HG03025 (cell line): ENCODE measurements around the gene INSM2.
A peak's percentile ranks its signal among the peaks of the same experiment; 100 is the strongest.

Experiments used
- ATAC-seq: cut with Tn5 transposase; IDR thresholded peaks from one replicate; pipeline ENCODE4 v1.9.1; 2021; ENCODE audit warnings: mild to moderate bottlenecking, moderate library complexity; ENCODE audit not compliant: unreplicated experiment, low FRiP score

Gene INSM2, protein sequence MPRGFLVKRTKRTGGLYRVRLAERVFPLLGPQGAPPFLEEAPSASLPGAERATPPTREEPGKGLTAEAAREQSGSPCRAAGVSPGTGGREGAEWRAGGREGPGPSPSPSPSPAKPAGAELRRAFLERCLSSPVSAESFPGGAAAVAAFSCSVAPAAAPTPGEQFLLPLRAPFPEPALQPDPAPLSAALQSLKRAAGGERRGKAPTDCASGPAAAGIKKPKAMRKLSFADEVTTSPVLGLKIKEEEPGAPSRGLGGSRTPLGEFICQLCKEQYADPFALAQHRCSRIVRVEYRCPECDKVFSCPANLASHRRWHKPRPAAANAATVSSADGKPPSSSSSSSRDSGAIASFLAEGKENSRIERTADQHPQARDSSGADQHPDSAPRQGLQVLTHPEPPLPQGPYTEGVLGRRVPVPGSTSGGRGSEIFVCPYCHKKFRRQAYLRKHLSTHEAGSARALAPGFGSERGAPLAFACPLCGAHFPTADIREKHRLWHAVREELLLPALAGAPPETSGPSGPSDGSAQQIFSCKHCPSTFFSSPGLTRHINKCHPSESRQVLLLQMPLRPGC

DNA sequence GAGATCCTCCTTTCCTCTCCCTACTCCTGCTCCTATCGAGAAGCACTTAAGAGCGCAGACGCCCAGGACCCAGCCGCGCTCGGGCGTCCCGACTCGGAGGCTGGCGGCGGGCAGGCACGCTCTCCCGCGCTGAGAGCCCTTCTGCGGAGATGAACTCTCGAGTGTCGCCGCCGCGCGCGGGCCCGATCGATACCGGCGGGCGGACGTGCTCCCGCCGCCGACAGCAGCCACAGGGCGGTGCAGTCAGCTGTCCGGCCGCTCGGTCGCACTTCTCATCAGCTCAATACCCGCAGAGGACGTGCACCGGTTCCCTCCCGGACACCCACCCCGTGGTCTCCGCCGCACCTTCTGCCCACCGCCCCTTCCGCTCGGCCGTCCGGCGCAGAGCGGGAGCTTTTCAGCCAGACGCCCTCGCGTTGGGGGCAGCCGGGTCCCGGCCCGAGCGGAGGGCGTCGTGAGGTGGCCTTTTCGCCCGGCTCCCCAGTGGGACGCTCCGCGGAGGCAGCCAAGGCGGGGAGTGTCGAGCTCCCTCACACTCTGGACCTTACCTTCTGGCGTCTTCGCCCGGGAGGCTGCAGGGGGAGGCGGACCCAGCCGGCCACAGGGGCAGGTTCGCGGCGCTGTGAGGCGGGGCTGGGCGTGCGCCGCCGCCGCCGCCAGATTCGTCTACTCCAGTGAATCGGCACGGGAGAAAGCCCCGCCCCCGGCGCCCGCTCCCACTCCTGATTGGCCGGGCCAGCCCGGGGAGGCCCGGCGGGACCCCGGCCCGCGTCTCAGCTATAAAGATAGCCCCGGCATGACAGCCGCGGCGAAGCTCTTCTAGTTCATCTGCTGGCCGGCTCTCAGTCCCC is at the start of gene INSM2:
Gene INSM2, plus strand, starts transcription at position 808 of the 851 bp plus-strand sequence. CDS start 89 bp downstream, outside the sequence.
- ATAC-seq, result peak; percentile 62

DNA sequence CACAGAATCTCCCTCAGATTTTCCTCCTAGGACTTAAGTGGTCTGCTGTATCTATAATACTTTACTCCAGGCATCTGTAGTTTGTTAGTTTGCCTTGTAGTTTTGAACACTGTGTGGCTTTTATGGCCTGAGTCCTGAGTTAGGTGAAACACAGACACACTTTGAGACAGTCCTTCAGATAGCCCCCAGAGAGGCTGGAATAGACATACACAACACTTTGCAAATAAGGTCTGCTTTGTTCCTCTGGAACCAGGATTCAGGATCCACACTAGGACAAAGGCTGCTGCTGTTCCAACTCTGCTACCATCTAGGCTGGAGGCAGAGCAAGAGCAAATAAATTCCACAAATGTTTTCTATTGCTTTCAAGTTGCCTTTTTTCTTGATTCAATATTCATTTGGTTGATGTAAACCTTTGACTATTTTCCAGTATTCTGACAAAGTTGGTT is 41.4 kb upstream of the INSM2 start:
- ATAC-seq, result no peak

DNA sequence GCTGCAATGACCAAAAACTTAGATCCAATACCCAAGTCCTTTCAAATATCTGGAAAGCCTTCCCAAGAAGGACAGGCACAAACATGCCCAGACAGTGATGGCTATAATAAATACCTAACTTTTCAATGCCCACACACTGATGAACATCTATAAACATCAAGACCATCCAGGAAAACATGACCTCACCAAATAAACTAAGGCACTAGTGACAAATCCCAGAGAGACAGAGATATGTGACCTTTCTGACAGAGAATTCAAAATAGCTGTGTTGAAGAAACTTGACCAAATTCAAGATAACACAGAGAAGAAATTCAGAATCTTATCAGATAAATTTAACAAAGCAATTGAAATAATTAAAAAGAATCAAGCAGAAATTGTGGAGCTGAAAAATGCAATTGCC is 38.7 kb upstream of the INSM2 start:
- no peak for ATAC-seq

DNA sequence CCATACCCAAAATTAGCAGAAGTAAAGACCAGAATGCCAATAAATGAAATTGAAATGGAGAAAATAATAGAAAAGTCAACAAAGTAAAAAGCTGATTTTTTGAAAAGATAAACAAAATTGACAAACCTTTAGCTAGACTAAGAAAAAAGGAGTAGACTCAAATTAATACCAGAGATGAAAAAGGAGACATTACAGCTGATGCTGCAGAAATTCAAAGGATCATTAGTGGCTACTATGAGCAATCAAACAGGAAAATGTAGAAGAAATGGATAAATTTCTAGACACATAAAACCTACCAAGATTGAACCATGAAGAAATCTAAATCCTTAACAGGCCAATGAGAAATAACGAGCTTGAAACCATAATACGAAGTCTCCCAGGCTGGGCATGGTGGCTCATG is 34.8 kb upstream of the INSM2 start:
- no peak for ATAC-seq

DNA sequence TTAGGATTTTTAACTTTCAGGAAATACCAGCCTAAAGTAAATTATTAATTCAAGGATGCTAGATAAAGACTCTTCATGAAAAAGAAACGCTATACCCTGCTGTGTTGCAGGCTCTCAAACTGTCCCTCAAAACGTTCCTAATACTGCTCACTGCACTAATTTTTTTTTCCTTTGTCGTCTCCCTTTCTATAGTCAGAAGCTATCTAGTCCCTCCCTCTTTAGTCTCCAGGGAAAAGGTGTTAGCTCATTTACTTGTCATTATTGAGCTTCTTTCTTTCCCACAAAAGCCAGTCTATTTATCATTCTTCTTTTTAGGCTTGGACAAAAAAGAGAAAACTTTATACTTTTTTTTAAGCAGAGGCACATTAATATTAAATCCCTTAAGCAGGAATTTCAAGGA is 30.3 kb upstream of the INSM2 start:
- no peak for ATAC-seq

DNA sequence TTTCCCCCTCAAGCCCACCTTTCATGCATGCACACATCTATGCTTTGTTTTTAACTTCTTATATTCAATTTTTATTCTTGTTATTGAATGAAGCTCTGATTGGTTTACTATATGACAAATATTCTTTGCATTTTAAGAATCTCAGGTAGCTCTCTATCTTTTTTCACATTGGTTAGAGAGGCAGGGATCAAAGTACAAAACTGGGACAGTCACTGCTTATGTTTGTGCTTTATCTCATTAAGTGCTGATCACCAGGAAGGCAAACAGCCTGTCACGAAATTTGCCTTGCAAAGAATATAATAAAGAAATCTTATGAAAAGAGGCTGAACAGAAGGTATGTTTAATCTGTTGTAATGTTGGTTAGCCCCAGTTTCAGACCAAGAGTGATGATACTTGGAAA is 29.7 kb upstream of the INSM2 start:
- ATAC-seq, result no peak

DNA sequence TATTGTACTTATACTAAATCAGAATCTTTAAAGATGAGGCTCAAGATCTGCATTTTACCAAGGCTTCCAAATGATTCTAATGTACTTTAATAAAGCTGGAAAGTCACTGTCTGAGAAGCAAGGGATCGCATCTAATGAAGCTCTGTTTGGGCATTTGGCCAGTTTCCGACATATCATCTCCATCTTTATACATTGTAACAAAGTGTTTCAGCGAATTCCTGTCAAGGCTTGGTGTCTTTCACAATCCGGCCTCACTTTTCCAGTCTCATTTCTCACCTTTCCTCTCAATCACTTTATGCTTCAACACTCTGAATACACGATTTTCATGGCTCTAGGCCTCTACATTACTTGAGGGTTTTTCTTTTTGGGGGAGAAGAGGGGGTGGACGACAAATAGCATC is 27.5 kb upstream of the INSM2 start:
- ATAC-seq, result no peak

DNA sequence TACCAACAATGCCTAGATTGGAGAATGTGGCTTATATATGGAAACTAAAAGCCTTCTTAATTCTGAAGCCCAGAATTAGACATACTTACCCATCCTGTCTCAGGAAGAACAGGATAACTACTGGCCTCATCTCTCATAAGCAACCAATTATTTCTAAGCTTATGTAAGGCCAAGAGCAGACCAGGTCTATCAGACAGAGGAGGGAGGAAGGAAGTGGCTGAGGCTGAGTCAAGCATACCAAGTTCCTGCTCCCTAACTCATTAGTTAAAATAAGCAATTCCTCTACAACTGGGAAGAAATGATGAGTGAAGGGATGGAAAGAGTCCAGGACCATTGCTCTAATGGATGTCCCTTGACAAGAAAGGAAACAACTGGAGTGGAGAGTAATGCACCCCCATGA is 27.0 kb upstream of the INSM2 start:
- ATAC-seq, result no peak

DNA sequence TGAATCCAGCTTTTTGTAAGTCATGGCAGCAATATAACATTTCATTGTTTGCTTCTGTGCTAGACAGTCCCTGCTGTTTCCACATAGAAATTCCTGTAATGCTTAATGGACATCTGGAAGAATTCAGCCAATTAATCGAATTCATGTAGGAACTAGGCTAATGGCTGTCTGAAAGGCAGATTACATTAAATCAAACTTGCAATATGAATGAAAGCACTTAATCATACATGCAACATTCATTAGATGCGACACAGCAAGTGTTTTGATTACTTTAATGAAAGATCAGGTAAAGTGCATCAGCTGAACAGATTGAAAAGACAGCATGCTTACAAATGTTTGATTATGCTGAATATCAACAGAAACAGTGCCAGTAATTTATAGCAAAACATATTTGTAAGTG is 24.1 kb upstream of the INSM2 start:
- no peak for ATAC-seq

DNA sequence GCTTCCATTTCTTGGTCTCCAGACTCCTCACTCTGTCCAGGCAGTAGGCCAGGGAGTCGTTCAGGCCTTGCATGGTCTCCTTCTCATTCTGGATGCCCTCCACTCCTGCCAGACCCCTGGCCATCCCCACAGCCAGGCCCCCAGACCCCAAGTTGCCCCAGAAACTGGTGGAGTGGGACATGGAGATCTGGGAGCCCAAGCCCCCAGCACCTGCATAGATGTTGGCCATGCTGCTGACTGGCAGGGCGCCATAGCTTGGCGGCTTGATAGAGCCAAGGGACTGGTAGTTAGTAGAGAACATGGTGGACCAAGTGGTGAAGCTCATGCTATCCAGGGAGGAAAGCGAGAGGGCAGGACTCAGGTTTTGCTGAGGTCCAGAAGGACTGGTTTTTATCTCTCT is 21.2 kb upstream of the INSM2 start:
- no peak for ATAC-seq

DNA sequence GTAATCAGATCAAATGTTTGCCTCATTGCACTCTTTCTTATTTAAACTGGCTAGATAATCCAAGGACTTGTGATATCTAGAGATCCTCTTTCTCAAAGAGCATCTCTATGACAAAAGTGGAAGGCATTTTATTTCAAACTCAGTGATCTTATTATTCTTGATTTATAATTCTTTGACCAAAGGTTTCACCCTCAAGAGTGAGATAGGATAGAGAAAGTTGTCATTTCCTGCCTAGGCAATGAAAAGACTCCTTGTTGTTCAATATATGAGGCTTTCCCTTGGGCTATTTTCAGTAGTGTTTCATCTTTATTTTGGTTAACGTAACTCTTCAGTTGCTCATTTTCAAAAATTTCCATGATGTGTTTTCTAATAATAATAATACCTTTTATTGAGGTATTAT is 18.0 kb upstream of the INSM2 start:
- ATAC-seq, result no peak

DNA sequence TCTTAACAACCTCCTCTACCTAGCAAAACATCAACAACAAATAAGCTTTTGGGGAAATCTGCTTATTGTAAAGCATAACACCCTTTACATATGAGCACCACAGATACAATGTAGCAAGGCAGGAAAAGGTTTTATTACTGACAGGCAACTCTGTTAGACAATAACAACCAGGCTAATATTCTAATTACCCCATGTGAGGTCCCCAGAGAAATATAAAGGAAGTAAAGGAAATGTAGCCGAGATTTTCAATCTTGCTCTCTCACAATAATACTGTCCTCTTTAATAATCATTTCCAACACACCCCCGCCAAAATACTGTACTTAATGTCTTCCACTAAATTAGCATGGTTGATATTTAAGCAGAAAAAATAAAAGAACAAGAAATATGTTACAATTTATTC is 14.0 kb upstream of the INSM2 start:
- ATAC-seq, result no peak

DNA sequence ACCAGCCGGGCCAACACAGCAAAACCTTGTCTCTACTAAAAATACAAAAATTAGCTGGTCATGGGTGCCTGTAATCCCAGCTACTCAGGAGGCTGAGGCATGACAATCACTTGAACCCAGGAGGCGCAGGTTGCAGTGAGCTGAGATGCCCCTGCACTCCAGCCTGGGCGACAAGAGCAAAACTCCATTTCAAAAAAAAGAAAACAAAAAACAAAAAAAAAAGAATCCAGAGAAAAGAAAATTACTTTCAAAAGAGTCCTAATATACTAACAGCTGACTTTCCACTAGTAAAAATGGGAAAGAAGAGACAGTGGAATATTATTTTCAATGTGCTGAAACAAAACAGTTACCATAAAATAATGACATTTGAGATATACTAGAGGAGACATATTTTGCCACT is 8.3 kb upstream of the INSM2 start:
- ATAC-seq, result no peak

DNA sequence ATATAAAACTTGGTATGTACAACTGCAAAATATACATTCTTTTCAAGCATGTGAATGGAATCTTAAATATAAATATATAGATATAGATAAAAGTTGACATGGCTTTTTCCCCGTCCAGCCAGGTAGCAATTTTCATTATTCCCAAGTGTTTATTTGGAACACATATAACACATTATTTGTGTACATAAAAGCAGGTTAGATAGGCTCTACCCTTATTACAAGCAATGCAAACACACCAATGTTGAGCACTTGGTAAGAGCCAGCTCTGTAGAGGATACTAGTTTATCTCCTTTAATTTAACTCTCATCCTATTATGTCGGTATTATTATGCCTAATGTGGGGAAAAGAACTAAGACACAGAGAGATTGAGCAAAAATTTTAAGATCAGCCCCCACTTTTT is 7.0 kb upstream of the INSM2 start:
- no peak for ATAC-seq

DNA sequence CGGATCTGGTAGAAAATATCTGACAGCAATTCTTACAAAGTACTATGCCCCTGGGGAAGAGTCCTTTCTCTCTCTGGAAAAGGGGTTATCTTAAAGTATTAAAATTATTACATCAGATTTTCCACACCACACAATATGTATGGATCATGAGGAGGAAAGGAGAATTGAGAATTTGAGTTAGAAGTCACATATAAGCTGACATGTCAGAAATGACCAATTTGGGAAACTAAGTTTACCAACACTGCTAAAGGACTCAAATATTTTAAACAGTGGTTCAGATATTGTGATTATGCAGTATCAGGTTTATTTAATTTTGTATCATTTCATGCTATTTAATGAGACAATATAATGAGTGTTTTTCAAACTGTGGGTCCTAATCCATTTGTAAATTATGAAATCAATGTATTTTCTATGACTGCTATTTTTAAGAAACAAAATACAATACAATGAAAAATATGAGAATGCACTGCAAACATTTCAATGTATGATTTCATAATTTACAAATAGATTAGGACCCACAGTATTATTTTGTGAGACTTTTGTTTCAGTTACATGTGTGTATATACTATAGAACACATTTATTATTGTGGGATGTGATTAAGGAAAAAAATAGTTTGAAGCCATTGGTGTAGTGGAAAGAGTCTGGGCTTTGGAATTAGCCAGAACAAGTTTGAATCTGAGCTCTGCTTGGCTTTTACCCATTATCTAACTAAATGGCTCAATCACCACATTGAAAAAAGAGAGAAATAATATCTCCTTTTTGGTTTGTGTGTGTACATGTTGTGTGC is 1.8 kb upstream of the INSM2 start:
- ATAC-seq, result no peak

DNA sequence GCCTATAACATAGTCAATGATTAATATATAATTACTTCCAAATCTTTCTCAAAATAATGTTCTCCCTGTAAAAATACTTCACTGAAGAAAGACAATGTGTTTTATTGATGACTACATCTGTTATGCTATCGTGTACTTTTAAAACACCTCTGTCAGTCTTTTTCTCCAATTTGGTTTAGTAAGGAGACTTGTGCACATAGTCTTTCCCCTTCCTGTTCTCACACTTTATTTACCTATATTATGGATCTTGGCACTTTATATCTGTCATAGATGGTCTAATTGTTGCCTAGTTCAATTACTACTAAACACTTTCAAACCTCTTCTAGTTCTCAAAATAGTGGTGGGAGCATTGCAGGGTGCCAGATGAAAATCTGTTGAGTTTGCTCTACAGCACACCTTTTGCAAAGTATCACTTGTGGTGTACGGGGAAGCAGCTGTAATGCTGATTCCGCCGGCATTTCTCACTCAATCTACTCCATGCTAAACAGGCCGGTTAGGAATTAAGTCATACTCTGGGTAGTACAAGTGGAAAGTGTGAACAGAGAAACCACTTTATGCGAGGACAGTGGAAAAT is 1.1 kb upstream of the INSM2 start:
- peak; percentile 3 for ATAC-seq

DNA sequence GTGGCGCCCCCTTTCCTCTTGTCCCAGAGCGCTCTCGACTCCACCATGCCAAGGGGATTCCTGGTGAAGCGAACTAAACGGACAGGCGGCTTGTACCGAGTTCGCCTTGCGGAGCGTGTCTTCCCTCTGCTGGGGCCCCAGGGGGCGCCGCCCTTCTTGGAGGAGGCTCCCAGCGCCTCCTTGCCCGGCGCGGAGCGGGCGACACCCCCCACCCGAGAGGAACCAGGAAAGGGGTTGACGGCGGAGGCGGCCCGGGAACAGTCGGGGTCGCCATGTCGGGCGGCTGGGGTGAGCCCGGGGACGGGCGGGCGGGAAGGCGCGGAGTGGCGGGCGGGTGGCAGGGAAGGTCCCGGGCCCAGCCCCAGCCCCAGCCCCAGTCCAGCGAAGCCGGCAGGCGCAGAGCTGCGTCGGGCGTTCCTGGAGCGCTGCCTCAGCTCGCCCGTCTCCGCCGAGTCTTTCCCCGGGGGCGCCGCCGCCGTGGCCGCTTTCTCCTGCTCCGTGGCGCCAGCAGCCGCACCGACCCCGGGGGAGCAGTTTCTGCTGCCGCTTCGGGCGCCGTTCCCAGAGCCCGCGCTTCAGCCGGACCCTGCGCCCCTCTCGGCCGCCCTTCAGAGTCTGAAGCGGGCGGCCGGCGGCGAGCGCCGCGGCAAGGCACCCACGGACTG is 376 bp downstream of the INSM2 start:
- peak; percentile 12 for ATAC-seq

DNA sequence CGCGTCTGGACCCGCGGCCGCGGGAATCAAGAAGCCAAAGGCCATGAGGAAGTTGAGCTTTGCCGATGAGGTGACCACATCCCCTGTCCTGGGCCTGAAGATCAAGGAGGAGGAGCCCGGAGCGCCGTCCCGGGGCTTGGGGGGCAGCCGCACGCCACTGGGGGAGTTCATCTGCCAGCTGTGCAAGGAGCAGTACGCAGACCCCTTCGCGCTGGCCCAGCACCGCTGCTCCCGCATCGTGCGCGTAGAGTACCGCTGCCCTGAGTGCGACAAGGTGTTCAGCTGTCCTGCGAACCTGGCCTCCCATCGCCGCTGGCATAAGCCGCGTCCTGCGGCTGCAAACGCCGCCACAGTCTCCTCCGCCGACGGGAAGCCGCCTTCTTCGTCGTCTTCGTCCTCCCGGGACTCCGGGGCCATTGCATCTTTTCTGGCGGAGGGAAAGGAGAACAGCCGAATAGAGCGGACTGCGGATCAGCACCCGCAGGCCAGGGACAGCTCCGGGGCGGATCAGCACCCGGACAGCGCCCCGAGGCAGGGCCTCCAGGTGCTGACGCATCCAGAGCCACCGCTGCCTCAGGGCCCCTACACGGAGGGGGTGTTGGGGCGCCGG is 1.0 kb downstream of the INSM2 start:
- ATAC-seq, result peak; percentile 45

DNA sequence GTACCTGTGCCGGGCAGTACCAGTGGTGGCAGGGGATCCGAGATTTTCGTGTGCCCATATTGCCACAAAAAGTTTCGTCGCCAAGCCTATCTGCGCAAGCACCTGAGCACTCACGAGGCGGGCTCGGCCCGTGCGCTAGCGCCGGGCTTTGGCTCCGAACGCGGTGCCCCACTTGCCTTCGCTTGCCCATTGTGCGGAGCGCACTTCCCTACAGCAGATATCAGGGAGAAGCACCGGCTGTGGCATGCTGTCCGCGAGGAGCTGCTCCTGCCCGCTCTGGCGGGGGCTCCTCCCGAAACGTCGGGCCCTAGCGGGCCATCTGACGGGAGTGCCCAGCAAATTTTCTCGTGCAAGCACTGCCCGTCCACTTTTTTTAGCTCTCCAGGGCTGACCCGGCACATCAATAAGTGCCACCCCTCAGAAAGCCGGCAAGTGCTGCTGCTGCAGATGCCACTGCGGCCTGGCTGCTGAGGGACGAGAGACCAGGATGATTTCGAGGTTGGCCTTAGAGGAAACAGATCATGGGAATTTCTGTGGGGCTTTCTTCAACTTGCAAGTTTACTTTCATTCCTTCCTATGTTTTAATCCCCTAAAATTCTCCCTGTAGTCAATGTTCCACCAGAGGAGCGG is 1.6 kb downstream of the INSM2 start:
- no peak for ATAC-seq
